Measurements from ENCODE around the gene METTL25B.
"Not testable (repeated sequence)": the region's sequence is repeated elsewhere in the genome, so short reads cannot be mapped to it uniquely, and the experiment has no call there.

Gene METTL25B

GRCh38 chr1:156757572-156758253 lies 29.4 kb downstream of the METTL25B start:
- H3K4me3 ChIP-seq, H3K27ac ChIP-seq: not testable (repeated sequence)

- Histone ChIP-seq H3K27ac (no peak overlapping the region), H3K4me3 (no peak overlapping the region)
These were observed 32.0 kb downstream of the METTL25B start for GRCh38 chr1:156760092-156760795.

- Histone ChIP-seq H3K4me3 (no peak overlapping the region), H3K27ac (no peak overlapping the region)
These were observed 32.5 kb downstream of the METTL25B start for GRCh38 chr1:156760796-156761104.

- H3K27ac ChIP-seq, H3K4me3 ChIP-seq: not testable (repeated sequence)
These were observed 36.9 kb downstream of the METTL25B start for GRCh38 chr1:156765136-156765535.

- H3K4me3 ChIP-seq, result no peak overlapping the region
- H3K27ac ChIP-seq, result peak overlapping the region in 13 of 21 experiments; percentile 78 to 99 (median 93)
These were observed 37.4 kb downstream of the METTL25B start for GRCh38 chr1:156765666-156766065.

- H3K27ac ChIP-seq, result peak overlapping the region; percentile 25 to 99 (median 96)
- H3K4me3 ChIP-seq, result peak overlapping the region; percentile 52 to 96 (median 87)
These were observed 38.2 kb downstream of the METTL25B start for GRCh38 chr1:156766298-156767100.

GRCh38 chr1:156767101-156767878 lies 39.0 kb downstream of the METTL25B start, which contains the start of gene PRCC:
Gene PRCC (plus strand): TSS chr1:156767535. CDS start chr1:156767772, 237 bp downstream.
- Histone ChIP-seq H3K4me3 (peak within 1 kb of the TSS; percentile 60 to 96 (median 87)), H3K27ac (peak within 1 kb of the TSS; percentile 91 to 100 (median 98))

GRCh38 chr1:156767879-156768604 lies 39.8 kb downstream of the METTL25B start:
- peak overlapping the region; percentile 91 to 100 (median 98) for H3K27ac ChIP-seq
- H3K4me3 ChIP-seq, result peak overlapping the region; percentile 60 to 96 (median 87)

GRCh38 chr1:156768610-156769295 lies 40.5 kb downstream of the METTL25B start:
- Histone ChIP-seq H3K27ac (peak overlapping the region in 16 of 21 experiments; percentile 91 to 100 (median 98)), H3K4me3 (peak overlapping the region; percentile 60 to 96 (median 87))

- Histone ChIP-seq H3K27ac (no peak overlapping the region), H3K4me3 (no peak overlapping the region)
These were observed 44.0 kb downstream of the METTL25B start for GRCh38 chr1:156772222-156772621.

- Histone ChIP-seq H3K27ac (no peak overlapping the region), H3K4me3 (no peak overlapping the region)
These were observed 44.6 kb downstream of the METTL25B start for GRCh38 chr1:156772728-156773497.

- Histone ChIP-seq H3K4me3 (no peak overlapping the region), H3K27ac (no peak overlapping the region)
These were observed 45.3 kb downstream of the METTL25B start for GRCh38 chr1:156773607-156774006.

- H3K27ac ChIP-seq, result no peak overlapping the region
- no peak overlapping the region for H3K4me3 ChIP-seq
These were observed 47.5 kb downstream of the METTL25B start for GRCh38 chr1:156775799-156776198.

- no peak overlapping the region for H3K27ac ChIP-seq
- H3K4me3 ChIP-seq, result no peak overlapping the region
These were observed 48.7 kb downstream of the METTL25B start for GRCh38 chr1:156776942-156777341.

GRCh38 chr1:156777573-156777972 lies 49.3 kb downstream of the METTL25B start:
- no peak overlapping the region for H3K27ac ChIP-seq
- no peak overlapping the region for H3K4me3 ChIP-seq

GRCh38 chr1:156781585-156782186 lies 53.4 kb downstream of the METTL25B start:
- no peak overlapping the region for H3K4me3 ChIP-seq
- no peak overlapping the region for H3K27ac ChIP-seq

GRCh38 chr1:156785458-156785857 lies 57.2 kb downstream of the METTL25B start:
- H3K4me3 ChIP-seq, result no peak overlapping the region
- H3K27ac ChIP-seq, result no peak overlapping the region

Measured in skin epidermis (tissue), 12 donors.